GM18873 (cell line): Measurements from ENCODE around the gene MDP1.

Source experiments
- ATAC-seq: cut with Tn5 transposase; IDR thresholded peaks from one replicate; pipeline ENCODE4 v1.9.1; 2021; ENCODE audit warnings: mild to moderate bottlenecking, moderate library complexity, moderate number of reproducible peaks; ENCODE audit not compliant: unreplicated experiment, low FRiP score

The MDP1 gene

DNA sequence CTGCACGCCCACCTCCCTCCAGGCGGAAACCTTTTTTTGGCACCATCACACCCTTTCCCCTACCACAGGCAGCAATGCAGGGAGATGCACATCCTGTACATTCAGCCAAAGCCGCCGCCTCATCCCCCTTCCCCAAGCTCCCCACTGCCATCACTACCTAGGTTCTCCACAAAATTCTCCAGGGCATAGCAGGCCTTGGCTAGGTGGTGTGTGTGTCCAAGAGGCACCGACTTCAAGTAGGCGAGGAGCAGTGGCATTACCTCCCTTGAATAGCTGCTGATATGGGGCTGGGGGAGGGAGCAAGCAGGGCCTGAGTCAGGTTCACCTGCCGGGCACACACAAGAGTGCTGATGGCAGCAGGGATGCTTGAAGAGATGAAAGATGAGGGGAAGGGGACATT lies 30.8 kb downstream of the MDP1 start:
- ATAC-seq, result no peak

DNA sequence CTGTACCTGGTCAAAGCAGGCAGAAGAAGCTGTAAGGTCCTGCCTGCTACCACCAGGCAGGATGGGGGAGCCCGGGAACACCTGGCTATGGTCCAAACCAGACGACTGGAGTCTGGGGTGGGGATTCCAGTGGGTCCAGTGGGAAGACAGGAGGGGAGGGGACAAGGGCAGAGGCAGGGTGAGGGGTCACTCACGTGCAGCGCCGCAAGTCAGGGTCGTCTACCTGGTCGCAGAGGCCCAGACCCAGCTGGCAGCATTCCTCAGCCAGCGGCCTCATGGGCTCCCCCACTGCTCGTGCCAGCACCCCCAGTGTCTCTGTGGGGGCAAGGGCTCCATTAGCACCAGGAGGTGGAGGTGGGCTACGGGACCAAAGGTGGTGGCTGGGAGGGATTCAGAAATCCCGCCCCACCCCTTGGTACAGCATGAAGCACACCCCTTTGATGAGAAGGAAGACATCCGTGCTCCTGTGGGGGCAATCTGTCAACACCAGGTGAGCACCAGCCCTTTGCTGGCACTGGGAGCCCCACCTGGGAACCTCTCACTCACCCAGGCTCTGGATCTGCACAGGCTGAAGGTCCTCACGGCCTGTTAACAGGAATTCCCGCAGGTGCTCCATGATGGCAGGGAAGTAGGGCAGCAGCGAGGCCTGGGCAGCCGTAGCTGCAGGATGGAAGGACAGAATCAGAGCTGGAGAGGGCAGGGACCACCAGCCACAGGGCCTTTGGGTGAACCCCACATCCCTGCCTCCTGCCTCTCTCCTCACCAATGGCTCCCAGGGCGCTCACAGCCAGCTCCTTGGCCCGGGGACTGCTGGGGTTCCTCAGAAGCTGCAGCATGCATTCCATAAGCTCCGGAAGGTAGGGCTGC lies 31.5 kb downstream of the MDP1 start:
- ATAC-seq, result no peak

DNA sequence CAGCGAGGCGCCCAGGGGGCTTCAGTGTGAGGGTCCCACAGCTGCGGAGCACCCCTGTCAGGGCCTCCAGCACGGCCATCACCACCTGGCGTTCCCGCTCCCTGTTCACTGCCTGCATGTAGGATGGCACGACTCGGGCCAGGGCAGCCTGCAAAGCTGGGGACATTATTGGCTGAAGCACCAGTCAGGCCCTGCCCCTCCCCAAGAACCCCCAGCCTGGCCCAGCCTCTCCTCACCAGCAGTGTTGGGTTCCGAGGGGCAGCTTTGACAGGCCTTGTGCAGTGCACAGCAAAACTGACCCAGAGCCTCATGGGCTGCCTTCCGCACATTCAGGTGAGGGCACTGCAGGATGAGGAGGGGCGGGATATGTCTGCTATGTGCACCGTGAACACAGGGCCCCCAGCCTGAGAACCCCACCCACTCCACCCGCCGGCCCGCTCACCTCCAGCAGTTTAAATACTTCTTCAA lies 32.8 kb downstream of the MDP1 start:
- no peak for ATAC-seq

DNA sequence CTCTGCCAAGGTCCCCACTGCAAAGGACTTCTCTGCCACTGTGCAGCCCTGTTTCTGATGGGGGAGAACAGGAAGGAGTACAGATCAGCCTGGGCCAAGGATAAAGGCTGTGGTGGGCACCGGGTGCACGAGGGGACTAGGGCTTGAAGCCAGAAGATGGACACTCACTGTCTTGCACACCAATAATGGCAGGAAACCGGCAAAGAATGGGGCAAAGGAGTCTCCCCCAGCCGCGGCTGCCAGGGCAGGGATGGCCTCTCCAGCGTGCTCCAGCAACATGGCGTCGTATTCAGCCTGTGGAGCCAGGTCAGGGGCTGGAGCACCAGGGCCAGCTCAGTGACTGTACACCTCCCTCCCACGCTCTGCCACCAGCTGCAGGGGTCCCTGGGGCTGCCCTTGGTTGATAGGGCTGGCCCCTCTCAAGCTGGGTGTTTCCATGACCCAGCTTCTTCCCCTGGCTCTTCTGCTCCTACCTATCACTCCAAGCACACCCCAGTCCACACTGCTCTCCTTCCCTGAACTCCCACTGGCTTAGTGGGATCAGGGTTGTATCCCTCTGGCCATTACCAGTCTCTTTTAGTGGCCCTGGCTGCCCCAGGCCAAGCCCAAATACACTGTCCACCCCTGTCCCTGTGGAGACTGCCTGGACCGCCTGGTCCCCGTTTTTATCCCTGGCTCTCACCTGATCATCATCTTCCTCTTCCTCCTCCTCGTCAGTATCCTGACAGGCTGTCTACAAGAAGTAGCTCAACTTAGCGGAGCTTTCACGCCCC lies 33.6 kb downstream of the MDP1 start:
- no peak for ATAC-seq

DNA sequence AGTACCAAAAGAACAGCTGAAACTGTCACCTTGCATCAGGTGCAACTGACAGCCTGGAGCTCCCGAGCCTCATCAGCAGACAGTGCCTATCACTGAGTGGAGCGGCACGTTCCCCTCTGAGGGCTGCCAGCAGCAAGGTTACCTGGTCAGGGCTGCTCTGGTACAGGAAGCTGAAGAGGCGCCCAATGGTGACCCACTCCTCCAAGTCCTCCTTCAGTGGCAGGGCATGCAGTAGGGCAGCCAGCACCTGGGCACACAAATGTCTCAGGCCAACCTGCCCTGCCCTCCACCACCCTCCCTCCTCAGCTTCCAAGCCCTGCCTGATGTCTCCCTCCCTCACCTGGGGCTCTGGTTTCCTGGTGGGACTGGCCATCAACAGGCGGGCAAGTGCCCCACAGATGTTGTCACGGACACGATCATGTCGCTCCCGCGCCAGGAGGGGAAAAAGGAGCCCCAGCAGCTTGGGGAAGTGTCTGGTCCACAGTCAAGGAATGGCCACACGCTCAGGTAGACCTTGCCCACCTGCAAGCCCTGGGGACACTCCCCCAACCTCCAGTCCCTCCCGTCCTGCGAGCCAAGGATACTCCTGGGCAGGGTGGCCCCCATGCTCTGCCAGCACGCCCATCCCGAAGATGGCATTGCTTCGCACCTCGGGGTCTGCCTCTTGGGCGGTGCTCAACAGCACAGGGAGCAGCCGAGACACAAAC lies 34.3 kb downstream of the MDP1 start:
- ATAC-seq, result no peak

DNA sequence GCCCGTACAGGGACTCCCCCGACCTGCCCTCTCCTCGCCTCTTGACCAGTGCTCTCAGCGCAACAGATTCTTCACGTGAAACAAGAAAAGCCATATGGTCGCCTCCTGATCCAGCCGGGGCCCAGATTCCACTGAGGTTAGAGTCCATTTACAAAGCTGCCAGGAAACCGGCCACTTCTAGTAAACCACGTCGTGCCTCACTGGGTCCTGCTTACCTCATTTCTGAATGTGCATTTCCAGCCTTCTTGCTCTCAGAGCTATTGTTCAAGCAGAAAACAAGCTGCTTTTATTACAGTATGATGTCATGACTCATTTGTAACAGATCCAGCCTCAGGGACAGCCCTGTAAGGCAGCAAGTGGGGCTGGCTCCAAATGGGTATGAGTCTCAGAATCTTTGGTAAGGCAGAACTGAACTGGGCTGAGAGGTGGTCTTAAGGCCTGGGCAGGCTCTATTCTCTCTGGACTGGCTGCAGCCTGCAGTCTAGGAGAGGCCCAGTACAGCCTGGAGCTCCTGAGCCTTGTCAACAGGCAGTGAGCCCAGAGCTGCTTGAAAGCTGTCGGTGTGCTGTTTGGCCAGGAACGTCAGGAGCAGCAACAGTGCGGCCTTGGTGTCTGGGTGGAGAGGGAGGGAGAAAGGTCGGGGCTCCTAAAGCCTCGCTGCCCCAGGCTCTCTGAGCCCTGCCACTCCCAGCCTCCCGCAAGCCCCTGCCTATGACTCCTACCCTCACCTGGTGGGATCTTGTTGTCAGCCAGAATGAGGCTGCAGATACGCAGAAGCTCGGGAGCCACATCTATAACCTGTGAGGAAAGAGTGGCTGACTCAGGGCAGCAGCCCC lies 35.7 kb downstream of the MDP1 start:
- ATAC-seq, result no peak

DNA sequence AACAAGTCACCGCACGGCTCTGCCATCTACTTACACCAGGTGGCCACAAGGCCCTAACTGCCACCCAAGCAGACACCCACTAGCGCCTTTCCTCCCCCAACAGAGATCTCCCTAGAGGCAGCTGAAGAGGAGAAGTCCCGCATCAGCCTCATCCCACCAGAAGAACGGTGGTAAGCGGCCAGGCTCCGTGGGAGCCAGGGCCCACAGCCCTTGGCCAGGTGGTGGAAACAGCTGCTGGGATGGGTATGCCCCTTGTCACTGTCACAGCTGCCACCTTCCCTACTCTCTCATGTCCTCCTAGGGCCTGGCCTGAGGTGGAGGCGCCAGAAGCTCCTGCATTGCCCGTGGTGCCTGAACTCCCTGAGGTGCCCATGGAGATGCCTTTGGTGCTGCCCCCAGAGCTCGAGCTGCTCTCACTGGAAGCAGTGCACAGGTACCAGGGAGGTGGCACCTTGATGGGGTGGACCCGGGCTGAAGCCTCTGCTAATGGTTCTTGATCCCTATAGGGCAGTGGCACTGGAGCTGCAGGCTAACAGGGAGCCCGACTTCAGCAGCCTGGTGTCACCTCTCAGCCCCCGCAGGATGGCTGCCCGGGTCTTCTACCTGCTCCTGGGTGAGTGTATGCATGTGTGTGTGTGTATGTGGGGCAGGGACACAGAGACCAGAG lies 36.4 kb downstream of the MDP1 start:
- no peak for ATAC-seq

DNA sequence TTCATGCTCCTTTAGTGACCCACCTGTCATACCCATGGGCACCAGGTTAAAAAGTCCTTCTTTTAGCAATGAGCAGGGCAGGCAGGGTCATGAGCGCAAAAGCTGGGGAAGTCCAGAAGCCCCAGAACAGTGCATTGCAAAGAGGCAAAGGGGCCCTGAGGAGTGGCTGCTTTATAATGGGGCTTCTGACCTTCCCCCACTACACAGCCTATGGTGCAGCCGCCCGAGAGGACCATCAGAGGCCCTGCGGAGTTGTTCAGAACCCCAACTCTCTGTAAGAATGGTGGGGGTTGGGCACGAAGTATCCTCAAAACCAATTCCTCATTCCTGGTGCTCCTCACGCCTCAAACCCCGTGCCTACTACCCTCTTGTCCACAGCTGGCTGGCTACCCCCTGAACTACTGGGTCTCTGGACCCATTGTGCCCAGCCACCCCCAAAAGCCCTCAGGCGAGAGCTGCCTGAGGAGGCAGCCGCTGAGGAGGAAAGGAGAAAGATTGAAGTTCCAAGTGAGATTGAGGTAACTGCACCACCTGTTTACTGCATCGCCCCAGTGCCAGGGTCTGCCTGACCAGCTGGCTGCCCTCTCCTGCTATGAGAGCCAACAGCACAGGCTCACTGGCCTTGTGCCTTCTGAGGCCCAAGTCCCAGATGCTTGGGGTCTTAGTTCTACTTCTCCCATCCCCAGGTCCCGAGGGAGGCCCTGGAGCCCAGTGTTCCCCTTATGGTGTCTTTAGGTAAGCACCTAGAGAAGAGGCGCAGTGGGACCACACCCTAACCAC lies 37.3 kb downstream of the MDP1 start:
- ATAC-seq, result no peak

DNA sequence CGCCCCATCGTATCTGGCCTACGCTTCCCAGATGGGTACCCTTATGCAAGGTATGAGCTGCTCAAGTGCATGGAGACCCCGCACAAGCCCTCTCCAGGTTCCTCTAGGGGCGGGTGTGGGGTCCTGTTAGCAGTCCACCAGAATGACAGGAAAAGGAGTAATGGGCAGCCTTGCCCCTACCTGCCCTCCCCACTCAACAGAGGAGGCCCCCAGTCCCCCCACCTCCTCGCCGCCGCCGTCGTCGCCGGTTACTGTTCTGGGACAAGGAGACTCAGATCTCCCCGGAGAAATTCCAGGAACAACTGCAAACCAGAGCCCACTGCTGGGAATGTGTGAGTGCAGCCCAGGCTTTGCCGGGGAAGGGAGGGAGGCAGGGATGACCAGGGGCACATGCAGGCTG lies 38.0 kb downstream of the MDP1 start:
- ATAC-seq, result no peak

DNA sequence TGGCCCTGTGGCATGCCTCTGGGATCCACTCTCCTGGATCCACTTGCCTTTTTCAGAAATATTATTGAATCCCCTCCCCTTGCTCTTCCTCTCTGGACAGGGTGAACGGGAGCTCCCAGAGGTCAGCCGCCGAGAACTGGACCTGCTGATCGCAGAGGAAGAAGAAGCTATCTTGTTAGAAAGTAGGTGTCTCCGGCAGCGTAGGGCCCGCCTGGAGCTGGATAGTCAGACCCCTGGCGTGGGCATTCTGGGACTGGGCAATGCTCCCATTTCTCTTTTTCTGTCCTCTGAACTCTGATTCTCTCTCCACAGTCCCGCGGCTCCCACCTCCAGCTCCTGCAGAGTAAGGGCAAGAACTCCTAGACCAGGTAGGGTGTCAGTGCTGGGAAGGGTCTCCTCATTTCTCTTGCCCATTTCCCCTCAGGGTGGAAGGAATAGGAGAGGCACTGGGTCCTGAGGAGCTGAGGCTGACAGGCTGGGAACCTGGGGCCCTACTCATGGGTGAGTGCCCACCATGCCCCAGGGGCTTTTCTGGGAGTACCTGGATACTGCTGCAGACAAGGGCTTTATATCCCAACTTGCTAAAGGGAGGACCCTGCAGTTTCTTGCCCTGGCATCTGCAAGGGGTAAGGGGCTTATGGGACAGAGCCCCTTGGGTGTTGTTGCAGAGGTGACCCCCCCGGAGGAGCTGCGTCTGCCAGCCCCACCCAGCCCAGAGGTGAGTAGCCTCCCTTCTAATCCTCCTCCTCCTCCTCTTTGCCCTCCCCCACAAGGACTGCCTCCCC lies 38.6 kb downstream of the MDP1 start:
- no peak for ATAC-seq

DNA sequence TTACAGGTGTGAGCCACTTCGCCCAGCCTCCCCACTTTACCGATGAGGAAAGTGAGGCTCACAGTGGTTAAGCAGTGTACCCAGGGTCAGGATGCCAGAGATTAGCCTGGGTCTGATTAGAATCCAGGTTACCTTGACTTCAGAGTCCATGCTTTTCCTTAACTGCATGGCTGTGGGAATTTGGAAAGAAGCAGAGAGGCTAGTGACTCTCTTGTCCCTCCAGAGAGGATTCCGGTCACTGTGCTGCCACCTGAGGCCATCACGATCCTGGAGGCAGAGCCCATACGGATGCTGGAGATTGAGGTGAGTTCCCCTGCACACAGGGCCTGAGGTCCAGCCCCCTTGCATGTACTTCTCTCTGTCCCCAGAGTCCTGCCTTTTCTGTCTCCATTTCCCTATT lies 39.3 kb downstream of the MDP1 start:
- ATAC-seq, result no peak

DNA sequence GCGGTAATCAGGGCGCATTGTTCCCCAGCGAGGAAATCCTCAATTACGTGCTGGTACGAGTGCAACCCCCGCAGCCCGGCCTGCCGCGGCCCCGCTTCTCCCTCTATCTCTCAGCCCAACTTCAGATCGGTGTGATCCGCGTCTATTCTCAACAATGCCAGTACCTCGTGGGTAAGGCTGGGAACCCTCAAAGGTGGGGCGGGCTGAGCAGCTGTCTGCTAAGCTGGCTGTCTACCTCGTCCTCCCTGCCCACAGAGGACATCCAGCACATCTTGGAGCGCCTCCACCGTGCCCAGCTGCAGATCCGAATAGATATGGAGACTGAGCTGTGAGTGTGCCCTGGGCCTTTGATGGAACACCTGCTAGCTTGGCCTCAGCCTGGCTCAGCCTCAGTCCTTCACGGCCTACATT lies 43.0 kb downstream of the MDP1 start:
- no peak for ATAC-seq

DNA sequence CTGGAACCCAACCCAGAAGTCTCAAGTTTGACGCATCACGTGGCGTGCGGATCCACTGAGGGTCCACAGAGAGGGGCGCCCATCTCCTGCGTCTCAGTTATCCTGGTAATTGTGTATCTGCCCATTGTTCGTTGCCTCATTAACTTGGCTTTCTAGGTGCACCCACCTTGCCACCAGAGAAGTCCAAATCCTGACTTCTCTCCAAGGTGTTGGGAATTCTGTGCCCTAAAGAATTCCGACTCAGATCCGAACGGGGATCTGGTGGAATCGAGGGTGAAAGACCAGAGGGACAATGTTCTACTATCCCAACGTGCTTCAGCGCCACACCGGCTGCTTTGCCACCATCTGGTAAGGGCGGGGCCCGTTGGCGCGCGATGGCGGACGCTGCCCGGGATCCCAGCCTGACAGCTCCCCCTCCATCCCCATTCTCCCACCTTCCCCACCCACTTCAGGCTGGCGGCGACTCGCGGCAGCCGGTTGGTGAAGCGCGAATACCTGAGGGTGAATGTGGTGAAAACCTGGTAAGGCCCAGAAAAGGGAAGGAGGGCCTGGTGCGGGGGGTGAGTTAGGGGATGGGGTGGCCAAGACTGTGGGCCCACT lies 43.5 kb downstream of the MDP1 start:
- no peak for ATAC-seq

DNA sequence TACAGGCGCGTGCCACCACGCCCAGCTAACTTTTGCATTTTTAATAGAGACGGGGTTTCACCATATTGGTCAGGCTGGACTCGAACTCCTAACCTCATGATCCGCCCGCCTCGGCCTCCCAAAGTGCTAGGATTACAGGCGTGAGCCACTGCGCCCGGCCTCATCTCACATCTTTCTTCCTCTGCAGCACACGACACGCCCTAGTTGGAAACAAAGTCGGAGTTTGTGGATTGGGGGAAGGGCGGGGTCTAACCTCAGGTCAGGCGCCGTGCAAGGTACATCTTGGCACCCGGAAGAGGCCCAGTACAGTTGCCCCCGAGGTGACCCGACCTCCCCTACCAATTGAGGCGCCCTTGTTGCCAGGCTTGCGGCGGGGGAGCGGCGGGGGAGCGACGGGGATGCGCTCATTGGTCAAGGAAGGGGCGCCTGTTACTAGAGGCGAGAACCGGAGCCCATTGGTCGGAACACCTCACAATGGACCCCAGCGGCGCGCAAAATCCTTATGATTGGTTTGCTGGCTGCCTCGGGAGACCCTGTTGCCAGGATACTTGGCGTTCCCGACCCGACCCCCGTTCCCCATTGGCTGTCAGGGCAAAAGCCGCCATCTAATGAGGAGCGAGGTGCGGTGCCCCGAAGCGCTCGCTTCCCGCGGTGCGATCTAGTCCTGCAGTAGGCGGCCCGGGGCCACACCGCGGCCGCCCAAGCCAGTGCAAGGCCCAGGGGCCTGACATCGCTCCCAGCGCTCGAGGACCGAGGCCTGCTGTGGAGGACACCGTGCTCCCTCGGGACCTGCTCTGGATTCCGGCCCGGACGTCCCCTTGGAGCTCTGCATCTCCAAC lies 44.2 kb downstream of the MDP1 start, which contains the start of gene REC8:
TSS of gene REC8 (plus strand) at position 659 of the 839 bp plus-strand sequence. CDS start 473 bp downstream, outside the sequence.
- ATAC-seq, result peak; percentile 76

DNA sequence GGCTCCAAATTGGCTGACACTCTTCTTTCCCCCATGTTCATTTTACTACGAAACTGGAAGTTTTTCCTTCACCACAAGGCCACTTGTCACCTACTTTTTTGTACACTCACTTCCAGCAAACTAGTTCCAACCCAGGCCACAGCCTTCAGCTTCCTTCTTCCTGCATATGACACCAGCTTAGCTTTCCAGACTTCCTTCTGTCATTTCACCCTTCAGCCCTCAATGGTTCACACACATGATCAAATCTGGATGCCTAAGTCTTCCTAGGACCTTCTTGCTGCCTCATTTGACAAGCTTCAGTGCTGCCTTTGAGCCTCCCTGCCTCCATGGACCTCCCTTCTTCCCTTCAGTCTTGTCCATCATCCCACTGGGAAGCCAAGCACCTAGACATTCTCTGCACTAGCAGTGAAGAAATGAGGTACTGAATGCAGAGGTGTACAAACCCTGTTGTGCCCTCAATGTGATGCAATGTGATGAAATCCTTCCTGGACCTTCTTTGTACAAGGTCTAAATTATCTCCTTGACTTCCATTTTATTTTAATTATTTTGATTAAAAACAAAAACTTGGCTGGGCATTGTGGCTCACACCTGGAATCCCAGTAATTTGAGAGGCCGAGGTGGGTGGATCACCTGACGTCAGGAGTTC lies 48.3 kb downstream of the MDP1 start:
- no peak for ATAC-seq

DNA sequence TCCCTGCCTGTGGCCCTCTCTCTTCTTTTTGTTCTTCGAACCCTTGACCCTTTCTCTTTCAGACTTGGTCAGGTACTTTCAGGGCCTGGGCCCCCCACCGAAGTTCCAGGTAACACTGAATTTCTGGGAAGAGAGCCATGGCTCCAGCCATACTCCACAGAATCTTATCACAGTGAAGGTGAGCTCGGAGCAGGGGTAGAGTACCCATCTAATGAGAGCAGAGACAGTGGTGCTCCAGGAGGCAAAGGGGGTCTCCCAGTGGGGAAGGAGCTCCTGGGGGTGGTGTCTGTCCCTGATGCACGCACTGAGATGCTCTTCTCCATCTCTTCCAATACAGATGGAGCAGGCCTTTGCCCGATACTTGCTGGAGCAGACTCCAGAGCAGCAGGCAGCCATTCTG lies 50.1 kb downstream of the MDP1 start:
- no peak for ATAC-seq
